HUES6 (cell line): Measurements from ENCODE around the gene MYOZ3.

Source experiments
- H3K27ac ChIP-seq: 2 replicates; pipeline ENCODE4 v1.7.0; 2013; ENCODE audit warnings: low read depth, mild to moderate bottlenecking, low read length, inconsistent platforms
- H3K27me3 ChIP-seq: 2 replicates; pipeline ENCODE4 v1.6.1; 2013; ENCODE audit warnings: low read length; ENCODE audit not compliant: control insufficient read depth, insufficient read depth
- H3K36me3 ChIP-seq: 2 replicates; pipeline ENCODE4 v1.6.1; 2013; ENCODE audit warnings: low read length; ENCODE audit not compliant: control insufficient read depth, insufficient read depth
- H3K4me1 ChIP-seq: 2 replicates; pipeline ENCODE4 v1.6.1; 2013; ENCODE audit warnings: low read length; ENCODE audit not compliant: control insufficient read depth, insufficient read depth
- H3K4me3 ChIP-seq: 2 replicates; pipeline ENCODE4 v1.5.1; 2013; ENCODE audit warnings: low read depth, low read length
- H3K9ac ChIP-seq: one replicate; pipeline ENCODE4 v1.6.1; 2013; ENCODE audit warnings: mild to moderate bottlenecking, low read length
- H3K9me3 ChIP-seq: 2 replicates; pipeline ENCODE4 v1.6.1; 2013; ENCODE audit warnings: low read depth, low read length; ENCODE audit not compliant: control insufficient read depth, insufficient read depth

MYOZ3 gene

GRCh38 chr5:150689120-150689519 lies 28.1 kb downstream of the MYOZ3 start:
- no peak overlapping the region for H3K4me3 ChIP-seq
- H3K9ac ChIP-seq = no peak overlapping the region
- H3K4me1 ChIP-seq = no peaks in the 10 kb centered on the region
- H3K9me3 ChIP-seq = no peaks in the 10 kb centered on the region
- no peak overlapping the region for H3K27ac ChIP-seq
- H3K36me3 ChIP-seq = peaks cover 36% of the 10 kb centered on the region
- H3K27me3 ChIP-seq = no peaks in the 10 kb centered on the region

GRCh38 chr5:150690760-150691159 lies 29.7 kb downstream of the MYOZ3 start:
- no peaks in the 10 kb centered on the region for H3K9me3 ChIP-seq
- H3K27me3 ChIP-seq = no peaks in the 10 kb centered on the region
- no peak overlapping the region for H3K9ac ChIP-seq
- no peak overlapping the region for H3K4me3 ChIP-seq
- no peak overlapping the region for H3K27ac ChIP-seq
- peaks cover 52% of the 10 kb centered on the region for H3K36me3 ChIP-seq
- no peaks in the 10 kb centered on the region for H3K4me1 ChIP-seq

GRCh38 chr5:150692276-150692675 lies 31.2 kb downstream of the MYOZ3 start:
- H3K9me3 ChIP-seq = no peaks in the 10 kb centered on the region
- no peaks in the 10 kb centered on the region for H3K4me1 ChIP-seq
- no peak overlapping the region for H3K9ac ChIP-seq
- H3K4me3 ChIP-seq = no peak overlapping the region
- no peaks in the 10 kb centered on the region for H3K27me3 ChIP-seq
- peaks cover 65% of the 10 kb centered on the region for H3K36me3 ChIP-seq
- no peak overlapping the region for H3K27ac ChIP-seq

- Histone ChIP-seq H3K9ac (no peak overlapping the region), H3K36me3 (peaks cover 84% of the 10 kb centered on the region), H3K4me3 (no peak overlapping the region), H3K27me3 (no peaks in the 10 kb centered on the region), H3K4me1 (no peaks in the 10 kb centered on the region), H3K27ac (no peak overlapping the region), H3K9me3 (no peaks in the 10 kb centered on the region)
Observed at GRCh38 chr5:150694612-150695011, 33.6 kb downstream of the MYOZ3 start.

- H3K9me3 ChIP-seq = no peaks in the 10 kb centered on the region
- H3K9ac ChIP-seq = peak overlapping the region; percentile 98
- peak overlapping the region; percentile 98 for H3K4me3 ChIP-seq
- no peaks in the 10 kb centered on the region for H3K27me3 ChIP-seq
- H3K27ac ChIP-seq = no peak overlapping the region
- no peaks in the 10 kb centered on the region for H3K4me1 ChIP-seq
- peaks cover 37% of the 10 kb centered on the region for H3K36me3 ChIP-seq
Observed at GRCh38 chr5:150700246-150700593, 39.2 kb downstream of the MYOZ3 start.

GRCh38 chr5:150700594-150701377 lies 39.7 kb downstream of the MYOZ3 start, which contains the start of gene RBM22:
Gene RBM22, minus strand, starts transcription at chr5:150701062. Its CDS starts 77 bp downstream, at chr5:150700985.
- peak within 1 kb of the TSS; percentile 98 for H3K4me3 ChIP-seq
- peak within 1 kb of the TSS; percentile 98 for H3K9ac ChIP-seq
- H3K36me3 ChIP-seq = peaks cover 31% of the 10 kb centered on the region
- H3K4me1 ChIP-seq = no peaks in the 10 kb centered on the region
- H3K27me3 ChIP-seq = no peaks in the 10 kb centered on the region
- peak within 1 kb of the TSS; percentile 97 for H3K27ac ChIP-seq
- no peaks in the 10 kb centered on the region for H3K9me3 ChIP-seq

GRCh38 chr5:150703762-150704161 lies 42.7 kb downstream of the MYOZ3 start:
- Histone ChIP-seq H3K36me3 (peaks cover 3% of the 10 kb centered on the region), H3K4me3 (no peak overlapping the region), H3K9ac (no peak overlapping the region), H3K27me3 (no peaks in the 10 kb centered on the region), H3K9me3 (no peaks in the 10 kb centered on the region), H3K4me1 (peaks cover 6% of the 10 kb centered on the region), H3K27ac (no peak overlapping the region)

GRCh38 chr5:150706776-150707390 lies 45.8 kb downstream of the MYOZ3 start:
- Histone ChIP-seq H3K27ac (no peak overlapping the region), H3K4me3 (no peak overlapping the region), H3K27me3 (no peaks in the 10 kb centered on the region), H3K9ac (no peak overlapping the region), H3K36me3 (peaks cover 21% of the 10 kb centered on the region), H3K4me1 (peaks cover 14% of the 10 kb centered on the region), H3K9me3 (no peaks in the 10 kb centered on the region)

- H3K9me3 ChIP-seq = no peaks in the 10 kb centered on the region
- no peak overlapping the region for H3K9ac ChIP-seq
- peaks cover 14% of the 10 kb centered on the region for H3K4me1 ChIP-seq
- H3K27me3 ChIP-seq = no peaks in the 10 kb centered on the region
- no peak overlapping the region for H3K27ac ChIP-seq
- peaks cover 43% of the 10 kb centered on the region for H3K36me3 ChIP-seq
- no peak overlapping the region for H3K4me3 ChIP-seq
Observed at GRCh38 chr5:150710165-150710564, 49.1 kb downstream of the MYOZ3 start.

GRCh38 chr5:150723845-150724244 lies 62.8 kb downstream of the MYOZ3 start:
- H3K36me3 ChIP-seq = peaks cover 78% of the 10 kb centered on the region
- H3K9ac ChIP-seq = no peak overlapping the region
- H3K9me3 ChIP-seq = no peaks in the 10 kb centered on the region
- no peaks in the 10 kb centered on the region for H3K27me3 ChIP-seq
- H3K27ac ChIP-seq = no peak overlapping the region
- H3K4me3 ChIP-seq = no peak overlapping the region
- no peaks in the 10 kb centered on the region for H3K4me1 ChIP-seq
